GF-D8 (cell line): ENCODE results near the gene ISOC2.
"Not testable (repeated sequence)": the region's sequence is repeated elsewhere in the genome, so short reads cannot be mapped to it uniquely, and the experiment has no call there.

Source experiments
- DNase-seq: peaks from one replicate; lab custom pipeline; 2025; lab: John Stamatoyannopoulos, UW

ISOC2 gene

GRCh38 chr19:55440411-55441105, 20.9 kb downstream of the ISOC2 start:
- no peak for DNase-seq

- no peak for DNase-seq
Measured at GRCh38 chr19:55439052-55439451, 22.4 kb downstream of the ISOC2 start.

GRCh38 chr19:55437410-55437809, 24.0 kb downstream of the ISOC2 start:
- no peak for DNase-seq

- no peak for DNase-seq
Measured at GRCh38 chr19:55436847-55437246, 24.6 kb downstream of the ISOC2 start.

GRCh38 chr19:55435020-55435419, 26.4 kb downstream of the ISOC2 start:
- DNase-seq, result no peak

- no peak for DNase-seq
Measured at GRCh38 chr19:55434356-55434919, 27.0 kb downstream of the ISOC2 start.

- DNase-seq, result no peak
Measured at GRCh38 chr19:55433292-55433691, 28.1 kb downstream of the ISOC2 start.

- DNase-seq, result no peak
Measured at GRCh38 chr19:55432241-55432959, 29.0 kb downstream of the ISOC2 start.

- DNase-seq, result no peak
Measured at GRCh38 chr19:55431183-55431582, 30.3 kb downstream of the ISOC2 start.

GRCh38 chr19:55426042-55426441, 35.4 kb downstream of the ISOC2 start:
- no peak for DNase-seq

- DNase-seq, result no peak
Measured at GRCh38 chr19:55424518-55424917, 36.9 kb downstream of the ISOC2 start.

GRCh38 chr19:55423225-55424005, 38.0 kb downstream of the ISOC2 start:
- no peak for DNase-seq

GRCh38 chr19:55421281-55421680, 40.2 kb downstream of the ISOC2 start:
- peak; percentile 77 for DNase-seq

GRCh38 chr19:55419624-55420236, 41.7 kb downstream of the ISOC2 start:
- DNase-seq, result no peak

GRCh38 chr19:55419103-55419502, 42.3 kb downstream of the ISOC2 start:
- DNase-seq, result no peak

- no peak for DNase-seq
Measured at GRCh38 chr19:55418185-55418584, 43.3 kb downstream of the ISOC2 start.

- DNase-seq, result no peak
Measured at GRCh38 chr19:55410168-55410567, 51.3 kb downstream of the ISOC2 start.

- DNase-seq, result not testable (repeated sequence)
Measured at GRCh38 chr19:55409179-55409578, 52.3 kb downstream of the ISOC2 start.

- DNase-seq, result no peak
Measured at GRCh38 chr19:55408533-55408872, 52.9 kb downstream of the ISOC2 start.

GRCh38 chr19:55407800-55408532, 53.5 kb downstream of the ISOC2 start:
- DNase-seq, result peak; percentile 97

- not testable (repeated sequence) for DNase-seq
Measured at GRCh38 chr19:55407550-55407799, 54.0 kb downstream of the ISOC2 start, which contains the start of gene UBE2S. Gene UBE2S, minus strand, starts transcription at chr19:55407788. Its CDS starts 199 bp downstream, at chr19:55407589.
